Measurements from ENCODE around the gene NOL12.
"Not testable (repeated sequence)": the region's sequence is repeated elsewhere in the genome, so short reads cannot be mapped to it uniquely, and the experiment has no call there.

NOL12 gene

DNA sequence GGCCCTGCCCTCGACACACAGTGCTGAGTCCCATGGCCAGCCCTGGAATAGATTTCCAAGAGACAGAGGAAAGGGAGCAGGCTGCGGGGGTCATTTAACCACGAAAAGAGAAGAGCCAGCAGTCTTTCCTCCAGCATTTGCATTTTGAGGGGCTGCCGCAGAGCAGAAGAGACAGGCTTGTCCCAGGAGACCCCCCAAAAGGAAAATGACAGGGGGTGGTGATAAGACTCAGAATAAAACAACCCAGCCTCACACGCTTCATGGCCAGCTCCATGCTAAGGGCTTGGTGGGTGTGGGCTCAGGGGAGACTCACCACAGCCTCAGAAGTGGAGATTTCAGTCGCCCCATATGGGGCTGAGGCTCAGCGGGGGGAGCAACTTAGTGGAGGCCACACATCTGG is 27.6 kb downstream of the NOL12 start:
- DNase-seq (ENCODE audit: low spot score): no peak

DNA sequence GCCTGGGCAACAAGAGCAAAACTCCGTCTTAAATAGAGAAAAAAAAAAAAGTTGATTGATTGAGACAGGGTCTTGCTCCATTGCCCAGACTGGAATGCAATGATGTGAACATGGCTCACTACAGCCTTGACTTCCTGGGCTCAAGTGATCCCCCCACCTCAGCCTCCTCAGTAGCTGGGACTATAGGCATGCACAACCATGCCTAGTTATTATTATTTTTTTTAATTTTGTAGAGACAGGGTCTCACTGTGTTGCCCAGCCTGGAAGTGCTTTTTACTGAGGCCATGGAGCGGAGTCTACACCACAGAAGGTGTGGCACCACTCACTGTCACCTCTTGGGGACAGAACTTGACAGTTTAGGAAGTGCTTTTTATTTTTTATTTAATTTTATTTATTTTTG is 28.5 kb downstream of the NOL12 start:
- no peak for DNase-seq (ENCODE audit: low spot score)

GRCh38 chr22:37715760-37716159 is 29.6 kb downstream of the NOL12 start:
- no peak for DNase-seq (ENCODE audit: low spot score)

DNA sequence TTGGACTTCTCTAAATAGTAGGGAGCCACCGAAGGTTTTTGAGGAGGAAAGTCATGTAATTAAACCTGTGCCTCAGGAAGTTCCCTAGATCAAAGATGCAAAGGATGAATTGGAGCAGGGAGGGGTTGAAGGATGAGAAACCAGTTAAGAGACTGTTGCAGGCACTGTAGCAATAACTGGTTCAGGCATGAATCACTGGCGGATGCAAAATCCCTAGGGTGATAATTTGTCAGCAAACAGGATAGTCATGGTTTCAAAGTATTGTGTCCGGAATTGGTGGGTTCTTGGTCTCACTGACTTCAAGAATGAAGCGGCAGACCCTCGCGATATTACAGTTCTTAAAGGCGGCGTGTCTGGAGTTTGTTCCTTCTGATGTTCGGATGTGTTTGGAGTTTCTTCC is 30.6 kb downstream of the NOL12 start:
- no peak for DNase-seq (ENCODE audit: low spot score)

DNA sequence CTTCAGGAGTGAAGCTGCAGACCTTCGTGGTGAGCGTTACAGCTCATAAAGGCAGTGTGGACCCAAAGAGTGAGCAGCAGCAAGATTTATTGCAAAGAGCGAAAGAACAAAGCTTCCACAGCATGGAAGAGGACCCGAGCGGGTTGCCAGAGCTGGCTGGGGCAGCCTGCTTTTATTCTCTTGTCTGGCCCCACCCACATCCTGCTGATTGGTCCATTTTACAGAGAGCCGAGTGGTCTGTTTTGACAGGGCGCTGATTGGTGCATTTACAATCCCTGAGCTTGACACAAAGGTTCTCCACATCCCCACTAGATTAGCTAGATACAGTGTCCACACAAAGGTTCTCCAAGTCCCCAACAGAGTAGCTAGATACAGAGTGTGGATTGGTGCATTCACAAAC is 31.1 kb downstream of the NOL12 start:
- not testable (repeated sequence) for DNase-seq (ENCODE audit: low spot score)

DNA sequence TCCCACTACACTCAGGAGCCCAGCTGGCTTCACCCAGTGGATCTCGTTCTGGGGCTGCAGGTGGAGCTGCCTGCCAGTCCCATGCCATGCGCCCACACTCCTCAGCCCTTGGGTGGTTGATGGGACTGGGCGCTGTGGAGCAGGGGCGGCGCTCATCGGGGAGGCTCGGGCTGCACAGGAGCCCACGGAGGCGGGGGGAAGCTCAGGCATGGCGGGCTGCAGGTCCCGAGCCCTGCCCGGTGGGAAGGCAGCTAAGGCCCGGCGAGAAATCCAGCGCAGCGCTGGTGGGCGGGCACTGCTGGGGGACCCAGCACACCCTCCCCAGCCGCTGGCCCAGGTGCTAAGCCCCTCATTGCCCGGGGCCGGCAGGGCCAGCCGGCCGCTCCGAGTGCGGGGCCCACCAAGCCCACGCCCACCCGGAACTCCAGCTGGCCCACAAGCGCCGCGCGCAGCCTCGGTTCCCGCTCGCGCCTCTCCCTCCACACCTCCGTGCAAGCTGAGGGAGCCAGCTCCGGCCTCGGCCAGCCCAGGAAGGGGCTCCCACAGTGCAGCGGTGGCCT is 31.7 kb downstream of the NOL12 start:
- not testable (repeated sequence) for DNase-seq (ENCODE audit: low spot score)

GRCh38 chr22:37725551-37726240 is 39.6 kb downstream of the NOL12 start:
- no peak for DNase-seq (ENCODE audit: low spot score)

DNA sequence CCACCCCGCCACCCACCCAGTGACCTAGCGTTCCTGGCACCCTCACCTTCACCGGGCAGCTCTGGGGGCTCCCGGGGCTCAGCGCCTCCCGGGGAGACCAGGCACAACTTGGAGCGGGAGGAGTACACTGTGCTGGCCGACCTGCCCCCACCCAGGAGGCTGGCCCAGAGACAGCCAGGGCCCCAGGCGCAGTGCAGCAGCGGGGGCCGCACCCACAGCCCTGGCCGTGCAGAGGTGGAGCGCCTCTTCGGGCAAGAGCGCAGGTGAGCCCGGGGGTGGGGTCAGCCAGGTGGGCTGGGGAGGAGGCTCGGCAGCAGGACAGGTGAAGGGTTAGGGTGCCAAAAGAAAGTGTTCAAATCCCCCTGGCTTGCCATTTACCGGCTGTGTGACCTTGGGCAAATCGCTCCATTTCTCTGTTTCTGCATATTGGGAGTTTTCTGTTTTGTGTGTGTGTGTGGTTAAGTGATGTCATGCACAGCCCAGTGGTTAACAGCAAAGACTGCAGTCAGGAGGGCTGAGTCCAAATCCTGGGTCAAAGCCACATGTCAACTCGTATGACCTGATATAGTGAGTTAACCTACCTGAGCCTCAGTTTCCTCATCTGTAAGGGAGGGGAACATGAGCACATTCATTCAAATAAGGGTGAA is 40.2 kb downstream of the NOL12 start:
- DNase-seq (ENCODE audit: low spot score): no peak

DNA sequence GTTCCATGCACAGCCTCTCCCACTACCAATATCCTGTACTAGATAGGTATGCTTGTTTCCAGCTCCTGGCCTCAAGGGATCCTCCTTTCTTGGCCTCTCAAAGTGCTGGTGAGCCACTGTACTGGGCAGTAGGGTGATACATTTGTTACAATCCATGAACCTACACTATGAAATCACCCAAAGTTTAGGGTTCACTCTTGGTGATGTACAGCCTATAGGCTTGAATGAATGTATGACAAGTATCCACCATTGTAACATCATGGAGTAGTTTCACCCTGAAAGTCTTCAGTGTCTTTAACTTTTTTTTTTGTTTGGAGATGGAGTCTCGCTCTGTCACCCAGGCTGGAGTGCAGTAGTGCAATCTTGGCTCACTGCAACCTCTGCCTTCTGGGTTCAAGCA is 42.5 kb downstream of the NOL12 start:
- no peak for DNase-seq (ENCODE audit: low spot score)

- DNase-seq (ENCODE audit: low spot score): no peak
Observed at GRCh38 chr22:37731804-37732471, 45.8 kb downstream of the NOL12 start.

GRCh38 chr22:37732699-37733607 is 46.8 kb downstream of the NOL12 start:
- no peak for DNase-seq (ENCODE audit: low spot score)

GRCh38 chr22:37733625-37734401 is 47.7 kb downstream of the NOL12 start:
- DNase-seq (ENCODE audit: low spot score): no peak

DNA sequence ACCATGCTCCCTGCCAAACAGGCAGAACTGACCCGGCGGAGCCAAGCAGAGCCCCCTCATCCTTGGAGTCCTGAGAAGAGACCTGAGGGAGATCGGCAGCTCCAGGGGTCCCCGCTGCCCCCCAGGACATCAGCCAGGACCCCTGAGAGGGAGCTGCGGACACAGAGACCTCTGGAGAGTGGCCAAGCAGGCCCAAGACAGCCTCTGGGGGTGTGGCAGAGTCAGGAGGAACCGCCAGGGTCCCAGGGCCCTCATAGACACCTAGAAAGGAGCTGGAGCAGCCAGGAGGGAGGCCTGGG is 48.2 kb downstream of the NOL12 start:
- no peak for DNase-seq (ENCODE audit: low spot score)

- no peak for DNase-seq (ENCODE audit: low spot score)
Observed at GRCh38 chr22:37734964-37735451, 48.9 kb downstream of the NOL12 start.

GRCh38 chr22:37739035-37739434 is 52.9 kb downstream of the NOL12 start:
- no peak for DNase-seq (ENCODE audit: low spot score)

DNA sequence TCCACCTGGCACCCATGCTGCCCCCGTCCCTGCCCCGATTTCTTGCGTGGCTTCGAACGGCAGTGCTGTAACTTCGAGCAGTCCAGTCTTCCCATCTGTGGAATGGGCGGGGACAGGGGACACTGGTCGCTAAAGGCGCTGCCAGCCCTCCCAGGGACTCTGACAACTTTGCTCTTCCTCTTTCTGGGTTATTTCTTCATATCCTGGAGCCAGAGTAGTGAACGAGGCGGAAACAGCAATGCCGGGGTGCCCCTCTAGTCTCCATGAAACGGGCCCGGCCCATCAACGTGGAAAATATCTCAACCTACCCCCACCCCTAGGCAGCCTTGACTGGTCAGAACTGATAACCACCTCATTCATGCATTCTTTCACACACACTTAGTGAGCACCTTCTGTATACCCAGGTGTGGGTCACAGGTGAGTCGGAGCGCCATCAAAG is 53.5 kb downstream of the NOL12 start:
- no peak for DNase-seq (ENCODE audit: low spot score)

DNA sequence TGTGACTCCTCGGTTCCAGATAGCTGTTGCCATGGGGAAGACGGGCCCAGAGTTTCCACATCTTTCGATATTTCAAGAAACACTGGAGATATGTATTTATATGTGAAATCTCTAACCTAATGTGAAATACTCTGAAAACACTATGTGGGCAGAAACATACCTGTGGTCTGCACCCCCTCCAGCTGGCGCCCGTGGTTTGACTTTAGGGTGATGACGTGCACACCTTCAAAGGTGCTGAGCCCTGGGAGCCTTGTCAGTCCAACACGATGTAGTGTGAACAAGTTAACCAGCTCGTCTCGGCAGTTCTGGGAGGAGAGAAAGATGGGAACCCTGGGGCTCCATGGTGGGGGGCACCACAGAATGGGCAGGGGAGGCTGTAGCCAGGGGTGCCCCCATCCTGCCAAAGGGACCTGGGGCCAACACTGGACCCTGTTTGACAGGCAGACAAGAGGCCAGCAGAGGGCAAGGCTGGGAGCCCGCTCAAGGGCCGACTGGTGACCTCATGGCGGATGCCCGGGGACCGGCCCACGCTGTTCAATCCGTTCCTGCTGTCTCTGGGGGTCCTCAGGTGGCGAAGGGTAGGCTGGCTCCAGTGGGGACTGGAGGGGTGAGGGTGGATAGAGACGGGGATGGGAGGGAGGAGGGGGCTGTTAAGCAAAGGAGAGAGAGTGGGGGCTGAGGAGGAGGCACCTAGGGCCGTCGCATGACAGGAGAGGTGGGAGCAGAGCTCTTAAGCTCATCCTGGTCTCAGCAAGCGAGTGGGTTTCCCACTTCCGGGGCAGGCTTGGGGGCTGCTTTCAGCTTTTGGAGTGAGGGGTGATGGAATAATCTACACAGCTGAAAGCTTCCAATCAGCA is 54.5 kb downstream of the NOL12 start:
- DNase-seq (ENCODE audit: low spot score): no peak

DNA sequence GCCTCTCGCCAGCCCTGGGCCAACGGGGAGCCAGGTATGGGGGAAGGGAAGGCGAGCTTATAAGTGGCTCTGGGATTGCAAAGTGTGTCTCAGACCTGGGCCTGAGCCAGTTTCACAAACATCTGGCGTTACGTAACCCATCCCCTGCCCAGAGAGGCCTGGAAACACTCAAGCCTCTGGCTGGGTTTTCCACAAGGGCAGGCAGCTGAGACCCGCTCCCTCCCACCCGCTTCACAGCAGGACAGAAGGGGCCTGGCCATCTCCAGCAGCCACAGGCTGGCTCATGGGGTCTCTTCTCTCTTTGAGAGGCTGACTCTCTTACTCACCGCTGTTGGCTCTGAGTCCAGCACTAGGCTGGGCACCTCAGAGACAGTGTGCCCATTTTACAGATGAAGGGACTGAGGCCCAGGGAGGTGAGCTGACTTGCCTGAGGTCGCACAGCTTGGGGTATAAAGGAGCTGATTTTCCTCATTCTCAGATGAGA is 55.2 kb downstream of the NOL12 start:
- no peak for DNase-seq (ENCODE audit: low spot score)

DNA sequence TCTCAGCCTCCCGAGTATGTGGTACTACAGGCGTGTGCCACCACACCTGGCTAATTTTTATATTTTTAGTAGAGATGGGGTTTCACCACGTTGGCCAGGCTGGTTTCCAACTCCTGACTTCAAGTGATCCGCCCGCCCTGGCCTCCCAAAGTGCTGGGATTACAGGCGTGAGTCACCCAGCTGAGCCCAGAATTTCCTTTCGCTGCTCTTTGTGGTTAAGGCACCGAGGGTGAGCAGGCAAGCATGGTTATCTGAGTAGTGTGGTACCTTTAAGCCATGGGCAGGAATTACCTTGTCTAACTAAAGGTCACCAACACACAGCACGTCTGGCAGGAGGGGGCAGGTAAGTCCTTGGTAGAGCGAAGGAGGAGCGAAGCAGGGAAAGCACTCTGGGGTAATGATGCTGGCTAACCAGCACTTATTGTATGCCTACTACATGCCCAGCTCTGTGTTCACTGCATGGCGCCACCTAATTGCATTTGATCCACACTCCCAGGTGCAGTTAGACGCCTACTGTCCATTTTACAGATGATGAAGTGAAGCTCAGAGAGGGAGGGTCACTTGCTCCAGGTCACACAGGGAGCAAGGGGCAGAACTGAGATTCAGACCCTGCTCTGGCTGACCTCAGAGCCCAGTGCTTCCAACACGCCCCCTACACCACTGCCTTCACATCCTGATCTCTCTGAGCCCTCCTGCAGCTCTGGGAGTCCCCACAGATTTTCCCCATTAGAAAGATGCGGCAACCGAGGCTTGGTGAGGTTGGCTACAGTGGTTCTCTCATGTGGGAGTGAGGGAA is 56.4 kb downstream of the NOL12 start:
- no peak for DNase-seq (ENCODE audit: low spot score)

All from COLO829 (cell line).